Ascending aorta (tissue), 2 donors: Measurements from ENCODE around the gene MECR. TPM values are rescaled to one million over a fixed set of nuclear protein-coding genes. Genes with fewer than 3 reads are reported as not detected.

Experiments used
- DNase-seq, 2 donors: peaks; one replicate each; pipeline ENCODE4 v3.0.0-alpha.2; 2019; ENCODE audit warnings: low spot score in 2 of 2
- H3K27ac ChIP-seq, 2 donors: fragments of 200-600 bp; sonication (generic); one replicate each; pipeline ENCODE4 v1.5.1; 2016 to 2017; ENCODE audit warnings: mild to moderate bottlenecking in 1 of 2
- H3K27me3 ChIP-seq: fragments of 200-600 bp; sonication (generic); one replicate; pipeline ENCODE4 v1.5.1; 2017
- H3K36me3 ChIP-seq, 2 donors: fragments of 200-600 bp; sonication (generic); one replicate each; pipeline ENCODE4 v1.5.1; 2016
- H3K4me1 ChIP-seq, 2 donors: fragments of 200-600 bp; sonication (generic); one replicate each; pipeline ENCODE4 v1.5.1; 2016 to 2017; ENCODE audit warnings: mild to moderate bottlenecking in 1 of 2
- H3K4me3 ChIP-seq, 2 donors: fragments of 200-600 bp; sonication (generic); one replicate each; pipeline ENCODE4 v1.5.1; 2016 to 2017; ENCODE audit warnings: mild to moderate bottlenecking in 1 of 2
- H3K9me3 ChIP-seq, 2 donors: fragments of 200-600 bp; sonication (generic); one replicate each; pipeline ENCODE4 v1.5.1; 2016
- CTCF ChIP-seq, 3 experiments: fragments of 200-600 bp in 2 of 3; fragments of 450-650 bp in 1 of 3; sonication (generic) in 2 of 3; IDR thresholded peaks; one replicate each; pipeline ENCODE4 v1.5.1; 2016 to 2019; ENCODE audit warnings: antibody characterized with exemption in 3 of 3, mild to moderate bottlenecking in 1 of 3, moderate library complexity in 1 of 3
- intact Hi-C: fragments of 100-400 bp; cut with DNase I; formaldehyde crosslinking; loops from one replicate; pipeline ENCODE4 v1.15.1; 2023
- total RNA-seq: library from RNA; depleted of rRNA; stranded (reverse); fragments of >200 nt; gene quantifications from one replicate; pipeline ENCODE4 v1.1.0, GENCODE V29; 2016

Gene MECR
- total RNA-seq, 1 donor from 2014 or later = 1.2 TPM

GRCh38 chr1:29190718-29191117 lies 40.0 kb downstream of the MECR start:
- DNase-seq = no peak
- intact Hi-C loops = no loop called here
- Histone ChIP-seq H3K27me3 (no peaks in the 10 kb centered on the region), H3K4me3 (no peak overlapping the region), H3K36me3 (peaks cover 12 to 20% of the 10 kb centered on the region in 2 donors), H3K9me3 (no peaks in the 10 kb centered on the region), H3K4me1 (no peaks in the 10 kb centered on the region), H3K27ac (no peak overlapping the region)
- TF ChIP-seq CTCF (IDR thresholded peaks at IDR 0.05) = no peak

- Histone ChIP-seq H3K4me1 (peaks cover 4% of the 10 kb centered on the region in 2 donors), H3K27me3 (no peaks in the 10 kb centered on the region), H3K36me3 (no peaks in the 10 kb centered on the region), H3K4me3 (no peak overlapping the region), H3K9me3 (no peaks in the 10 kb centered on the region), H3K27ac (no peak overlapping the region)
- TF ChIP-seq CTCF (IDR thresholded peaks at IDR 0.05) = no peak
- intact Hi-C loops = no loop called here
- DNase-seq = no peak
Measured at GRCh38 chr1:29186707-29187106, 44.0 kb downstream of the MECR start.

GRCh38 chr1:29186252-29186651 lies 44.5 kb downstream of the MECR start:
- Histone ChIP-seq H3K4me1 (peaks cover 4% of the 10 kb centered on the region in 2 donors), H3K4me3 (no peak overlapping the region), H3K27me3 (no peaks in the 10 kb centered on the region), H3K9me3 (no peaks in the 10 kb centered on the region), H3K36me3 (no peaks in the 10 kb centered on the region), H3K27ac (no peak overlapping the region)
- intact Hi-C loops = no loop called here
- no peak for TF ChIP-seq CTCF (IDR thresholded peaks at IDR 0.05)
- no peak for DNase-seq

GRCh38 chr1:29183287-29183686 lies 47.4 kb downstream of the MECR start:
- intact Hi-C loops = loop anchor here (5.0 kb wide), 2 partner anchors 296 to 676 kb away; partner anchors contain the start of gene RCC1
- no peaks in the 10 kb centered on the region for H3K27me3 ChIP-seq
- DNase-seq = no peak
- no peak overlapping the region for H3K4me3 ChIP-seq
- peaks cover 0 to 8% of the 10 kb centered on the region in 2 donors for H3K36me3 ChIP-seq
- H3K9me3 ChIP-seq = no peaks in the 10 kb centered on the region
- H3K4me1 ChIP-seq = peaks cover 14 to 17% of the 10 kb centered on the region in 2 donors
- no peak for TF ChIP-seq CTCF (IDR thresholded peaks at IDR 0.05)
- no peak overlapping the region for H3K27ac ChIP-seq

GRCh38 chr1:29181413-29182225 lies 49.1 kb downstream of the MECR start, which contains the start of gene SRSF4:
Gene SRSF4, minus strand, starts transcription at chr1:29181900. Its CDS starts 148 bp downstream, at chr1:29181752.
- intact Hi-C loops = loop anchor here (1.0 to 5.0 kb wide), 6 partner anchors 21 to 674 kb away; partner anchors contain the start of genes RCC1, TAF12 and YTHDF2
- peak within 1 kb of the TSS; percentile 100 for H3K27ac ChIP-seq
- peaks cover 0 to 8% of the 10 kb centered on the region in 2 donors for H3K36me3 ChIP-seq
- H3K4me3 ChIP-seq = peak within 1 kb of the TSS; percentile 95 to 99
- H3K27me3 ChIP-seq = no peaks in the 10 kb centered on the region
- peaks cover 18 to 30% of the 10 kb centered on the region in 2 donors for H3K4me1 ChIP-seq
- TF ChIP-seq CTCF (IDR thresholded peaks at IDR 0.05) = peak; percentile 73 to 79 (median 75)
- peak; percentile 92 to 99 for DNase-seq
- no peaks in the 10 kb centered on the region for H3K9me3 ChIP-seq
